RWPE1 (cell line): ENCODE measurements around the gene ARMC6.

Experiments used
- CTCF ChIA-PET: fragments of 350-600 bp; sonication (Branson Sonifier 250); formaldehyde crosslinking; extraction: SDS; loops from one replicate; lab custom pipeline; 2021; lab: Yijun Ruan, JAX
- POLR2A ChIA-PET: fragments of 400-600 bp; formaldehyde crosslinking; extraction: SDS; loops from one replicate; lab custom pipeline; 2020; ENCODE audit warnings: antibody characterized with exemption; ENCODE audit not compliant: low non-redundant PET; lab: Yijun Ruan, JAX
- DNase-seq: peaks from one replicate; pipeline ENCODE4 v3.0.0; 2012; ENCODE audit warnings: low spot score
- H3K27ac ChIP-seq: fragments of 450-650 bp; 2 replicates; pipeline ENCODE4 v1.5.1; 2017
- CTCF ChIP-seq: fragments of 450-650 bp; conservative IDR thresholded peaks from 2 replicates; pipeline ENCODE4 v1.5.1; 2017; ENCODE audit warnings: low read depth, mild to moderate bottlenecking

The ARMC6 gene

GRCh38 chr19:19033426-19034203 lies at the start of gene ARMC6, which contains the start of gene SUGP2:
Gene ARMC6 (plus strand): TSS chr19:19033603. CDS start chr19:19034210, 607 bp downstream.
Gene SUGP2 (minus strand): TSS chr19:19033517. CDS start chr19:19031071, 2,446 bp downstream.
- ChIA-PET CTCF (no interaction called here), POLR2A (interaction anchor here (0.6 kb wide), 1 partner anchor 61 kb away, joined by 4 read pairs; no protein-coding TSS in a partner anchor)
- DNase-seq: peak; percentile 97
- TF ChIP-seq CTCF: no peak
- H3K27ac ChIP-seq: peak within 1 kb of the TSS; percentile 92

- DNase-seq: no peak
- ChIA-PET POLR2A (no interaction called here), CTCF (interaction anchor here (0.5 kb wide), 1 partner anchor 1067 kb away, joined by 3 read pairs; no protein-coding TSS in a partner anchor)
- no peak overlapping the region for H3K27ac ChIP-seq
- no peak for TF ChIP-seq CTCF
These were observed 49.2 kb upstream of the ARMC6 start for GRCh38 chr19:18984251-18984650.

GRCh38 chr19:18985257-18985656 lies 48.1 kb upstream of the ARMC6 start:
- no peak for DNase-seq
- CTCF ChIA-PET: no interaction called here
- POLR2A ChIA-PET: no interaction called here
- H3K27ac ChIP-seq: no peak overlapping the region
- TF ChIP-seq CTCF: no peak

GRCh38 chr19:18987456-18987855 lies 45.9 kb upstream of the ARMC6 start:
- TF ChIP-seq CTCF: no peak
- no peak overlapping the region for H3K27ac ChIP-seq
- ChIA-PET CTCF (interaction anchor here (0.6 to 1.7 kb wide), 10 partner anchors 8 to 154 kb away, joined by 3 to 8 read pairs (median 4); partner anchors contain the start of genes COPE, DDX49 and HOMER3), POLR2A (interaction anchor here (0.5 to 1.0 kb wide), 2 partner anchors 68 to 141 kb away, joined by 3 to 7 read pairs; partner anchors contain the start of genes COPE and DDX49)
- DNase-seq: no peak

- ChIA-PET POLR2A (no interaction called here), CTCF (no interaction called here)
These were observed 44.1 kb upstream of the ARMC6 start for GRCh38 chr19:18989316-18989715.

More at GRCh38 chr19:18989316-18989715, 44.1 kb upstream of the ARMC6 start:
- TF ChIP-seq CTCF: no peak
- DNase-seq: no peak
- no peak overlapping the region for H3K27ac ChIP-seq
